ENCODE measurements around the gene CTBS.
"Not testable (repeated sequence)": the region's sequence is repeated elsewhere in the genome, so short reads cannot be mapped to it uniquely, and the experiment has no call there.

Gene CTBS

GRCh38 chr1:84585803-84586202 is 11.6 kb upstream of the CTBS start:
- no peak for DNase-seq (ENCODE audit: low spot score)

- DNase-seq (ENCODE audit: low spot score), result no peak
Measured at GRCh38 chr1:84584126-84584525, 9.9 kb upstream of the CTBS start.

GRCh38 chr1:84583648-84584047 is 9.4 kb upstream of the CTBS start:
- no peak for DNase-seq (ENCODE audit: low spot score)

GRCh38 chr1:84582802-84583587 is 8.8 kb upstream of the CTBS start:
- DNase-seq (ENCODE audit: low spot score), result no peak

- DNase-seq (ENCODE audit: low spot score), result no peak
Measured at GRCh38 chr1:84581648-84582047, 7.4 kb upstream of the CTBS start.

GRCh38 chr1:84574936-84575335 is 696 bp upstream of the CTBS start:
- DNase-seq (ENCODE audit: low spot score), result no peak

- DNase-seq (ENCODE audit: low spot score), result peak; percentile 59
Measured at GRCh38 chr1:84573481-84573966, 716 bp downstream of the CTBS start.

GRCh38 chr1:84571150-84571535 is 3.1 kb downstream of the CTBS start:
- peak; percentile 71 for DNase-seq (ENCODE audit: low spot score)

- peak; percentile 58 for DNase-seq (ENCODE audit: low spot score)
Measured at GRCh38 chr1:84570436-84571149, 3.6 kb downstream of the CTBS start.

GRCh38 chr1:84569216-84569615 is 5.0 kb downstream of the CTBS start:
- DNase-seq (ENCODE audit: low spot score), result no peak

- DNase-seq (ENCODE audit: low spot score), result no peak
Measured at GRCh38 chr1:84550826-84551225, 23.4 kb downstream of the CTBS start.

- DNase-seq (ENCODE audit: low spot score), result peak; percentile 27
Measured at GRCh38 chr1:84541679-84542078, 32.6 kb downstream of the CTBS start.

- no peak for DNase-seq (ENCODE audit: low spot score)
Measured at GRCh38 chr1:84540759-84541158, 33.5 kb downstream of the CTBS start.

- DNase-seq (ENCODE audit: low spot score), result no peak
Measured at GRCh38 chr1:84539972-84540371, 34.3 kb downstream of the CTBS start.

GRCh38 chr1:84538599-84538998 is 35.6 kb downstream of the CTBS start:
- DNase-seq (ENCODE audit: low spot score), result no peak

- no peak for DNase-seq (ENCODE audit: low spot score)
Measured at GRCh38 chr1:84525779-84526178, 48.5 kb downstream of the CTBS start.

GRCh38 chr1:84524590-84524989 is 49.6 kb downstream of the CTBS start:
- DNase-seq (ENCODE audit: low spot score), result no peak

GRCh38 chr1:84510668-84511067 is 63.6 kb downstream of the CTBS start:
- DNase-seq (ENCODE audit: low spot score), result no peak

GRCh38 chr1:84510165-84510564 is 64.1 kb downstream of the CTBS start:
- no peak for DNase-seq (ENCODE audit: low spot score)

- no peak for DNase-seq (ENCODE audit: low spot score)
Measured at GRCh38 chr1:84509029-84509428, 65.2 kb downstream of the CTBS start.

GRCh38 chr1:84508510-84508909 is 65.7 kb downstream of the CTBS start:
- no peak for DNase-seq (ENCODE audit: low spot score)

- DNase-seq (ENCODE audit: low spot score), result not testable (repeated sequence)
Measured at GRCh38 chr1:84507887-84508286, 66.4 kb downstream of the CTBS start.

- no peak for DNase-seq (ENCODE audit: low spot score)
Measured at GRCh38 chr1:84506729-84507453, 67.3 kb downstream of the CTBS start.

Data from RKO (cell line).